ENCODE data around the gene UACA. TPM values are rescaled to one million over a fixed set of nuclear protein-coding genes. Genes with fewer than 3 reads are reported as not detected.

Gene UACA
- total RNA-seq, 2 experiments from 2014 or later: 1.1 to 1.5 TPM

- Histone ChIP-seq H3K9me3 (ENCODE audit: control insufficient read depth in 1 of 2, insufficient read depth in 1 of 2, low read length in 2 of 2) (peaks cover 4 to 5% of the 10 kb centered on the region in 2 experiments), H3K36me3 (ENCODE audit: insufficient read depth, low read length) (no peaks in the 10 kb centered on the region), H3K4me3 (ENCODE audit: low read length) (no peak overlapping the region), H3K27ac (ENCODE audit: low read depth in 1 of 2, low read length in 2 of 2) (no peak overlapping the region), H3K27me3 (ENCODE audit: control insufficient read depth in 1 of 2, insufficient read depth in 2 of 2, low read length in 2 of 2) (no peaks in the 10 kb centered on the region), H3K4me1 (ENCODE audit: insufficient read depth, low read length) (no peaks in the 10 kb centered on the region)
- H3K9me3 Mint-ChIP-seq: peaks cover 10% of the 10 kb centered on the region
- H3K4me3 Mint-ChIP-seq: no peak overlapping the region
- peaks cover 28% of the 10 kb centered on the region for H3K27me3 Mint-ChIP-seq
- ChIA-PET POLR2A (interaction anchor here (0.7 kb wide), 1 partner anchor 13 kb away, joined by 3 read pairs; no protein-coding TSS in a partner anchor), CTCF (no interaction called here)
- no peaks in the 10 kb centered on the region for H3K4me1 Mint-ChIP-seq (ENCODE audit: low read depth)
- H3K27ac Mint-ChIP-seq: no peak overlapping the region
- ATAC-seq (ENCODE audit: poor library complexity) (no peak), DNase-seq (no peak)
- no peaks in the 10 kb centered on the region for H3K36me3 Mint-ChIP-seq (ENCODE audit: low read depth)
- TF ChIP-seq CTCF (IDR thresholded peaks at IDR 0.05): no peak
- intact Hi-C loops (cut with DNase I, micrococcal nuclease): no loop called here
These were observed 137.9 kb downstream of the UACA start for GRCh38 chr15:70625438-70625837.

- no peak for DNase-seq
- H3K27me3 Mint-ChIP-seq: peaks cover 28% of the 10 kb centered on the region
- H3K4me1 Mint-ChIP-seq (ENCODE audit: low read depth): no peaks in the 10 kb centered on the region
- Histone ChIP-seq H3K9me3 (ENCODE audit: control insufficient read depth in 1 of 2, insufficient read depth in 1 of 2, low read length in 2 of 2) (peaks cover 4 to 5% of the 10 kb centered on the region in 2 experiments), H3K4me3 (ENCODE audit: low read length) (no peak overlapping the region), H3K4me1 (ENCODE audit: insufficient read depth, low read length) (no peaks in the 10 kb centered on the region), H3K27me3 (ENCODE audit: control insufficient read depth in 1 of 2, insufficient read depth in 2 of 2, low read length in 2 of 2) (no peaks in the 10 kb centered on the region), H3K27ac (ENCODE audit: low read depth in 1 of 2, low read length in 2 of 2) (no peak overlapping the region), H3K36me3 (ENCODE audit: insufficient read depth, low read length) (no peaks in the 10 kb centered on the region)
- peaks cover 10% of the 10 kb centered on the region for H3K9me3 Mint-ChIP-seq
- ChIA-PET CTCF (no interaction called here), POLR2A (no interaction called here)
- intact Hi-C loops (cut with DNase I, micrococcal nuclease): no loop called here
- TF ChIP-seq CTCF (IDR thresholded peaks at IDR 0.05): no peak
- H3K27ac Mint-ChIP-seq: no peak overlapping the region
- H3K36me3 Mint-ChIP-seq (ENCODE audit: low read depth): no peaks in the 10 kb centered on the region
- no peak for ATAC-seq (ENCODE audit: poor library complexity)
- no peak overlapping the region for H3K4me3 Mint-ChIP-seq
These were observed 138.3 kb downstream of the UACA start for GRCh38 chr15:70625011-70625410.

GRCh38 chr15:70618929-70619328, 144.4 kb downstream of the UACA start:
- CTCF ChIA-PET: no interaction called here

More at GRCh38 chr15:70618929-70619328, 144.4 kb downstream of the UACA start:
- Histone ChIP-seq H3K36me3 (ENCODE audit: insufficient read depth, low read length) (no peaks in the 10 kb centered on the region), H3K4me1 (ENCODE audit: insufficient read depth, low read length) (no peaks in the 10 kb centered on the region), H3K4me3 (ENCODE audit: low read length) (no peak overlapping the region), H3K27ac (ENCODE audit: low read depth in 1 of 2, low read length in 2 of 2) (no peak overlapping the region), H3K27me3 (ENCODE audit: control insufficient read depth in 1 of 2, insufficient read depth in 2 of 2, low read length in 2 of 2) (peaks cover 0 to 5% of the 10 kb centered on the region in 2 experiments), H3K9me3 (ENCODE audit: control insufficient read depth in 1 of 2, insufficient read depth in 1 of 2, low read length in 2 of 2) (peaks cover 2 to 5% of the 10 kb centered on the region in 2 experiments)
- Mint-ChIP-seq H3K27me3 (peaks cover 11% of the 10 kb centered on the region), H3K9me3 (peaks cover 10% of the 10 kb centered on the region), H3K4me3 (no peak overlapping the region), H3K27ac (no peak overlapping the region), H3K36me3 (ENCODE audit: low read depth) (no peaks in the 10 kb centered on the region), H3K4me1 (ENCODE audit: low read depth) (no peaks in the 10 kb centered on the region)
- TF ChIP-seq CTCF (IDR thresholded peaks at IDR 0.05): no peak
- POLR2A ChIA-PET: no interaction called here
- no peak for ATAC-seq (ENCODE audit: poor library complexity)
- intact Hi-C loops (cut with DNase I, micrococcal nuclease): no loop called here
- no peak for DNase-seq

Measured in CD4-positive, alpha-beta T cell (primary cell).